Hepatocyte (in vitro differentiated cells): Measurements from ENCODE around the gene LY9.

Experiments used
- EZH2 ChIP-seq: fragments of 200-600 bp; sonication (generic); IDR thresholded peaks from 2 replicates; pipeline ENCODE4 v1.6.1; 2016; ENCODE audit warnings: antibody characterized with exemption, mild to moderate bottlenecking, borderline replicate concordance
- TF ChIP-seq, protein P1 (sequence below): fragments of 200-600 bp; sonication (generic); IDR thresholded peaks from 2 replicates; pipeline ENCODE4 v1.5.1; 2016; ENCODE audit warnings: antibody characterized with exemption, mild to moderate bottlenecking; ENCODE audit not compliant: poor library complexity

DNA sequence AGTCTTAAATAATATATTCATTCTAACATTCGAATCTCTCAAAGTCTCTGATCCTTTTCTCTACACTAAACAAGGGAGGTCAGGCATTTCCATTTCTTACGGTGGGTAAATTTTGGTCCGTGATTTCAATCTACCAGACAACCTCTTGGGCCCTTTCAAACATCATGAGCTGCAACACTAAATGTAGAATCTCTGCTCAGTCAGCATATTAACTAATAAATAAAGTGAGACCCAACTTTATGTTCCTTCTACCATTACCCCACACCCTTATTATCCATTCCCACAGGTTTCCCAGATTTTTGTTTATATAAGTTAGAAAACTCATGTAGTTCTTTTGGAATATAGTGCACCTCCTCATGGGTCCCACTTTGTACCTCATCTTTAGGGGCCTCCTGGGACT lies 32.0 kb upstream of the LY9 start:
- TF ChIP-seq, protein P1, sequence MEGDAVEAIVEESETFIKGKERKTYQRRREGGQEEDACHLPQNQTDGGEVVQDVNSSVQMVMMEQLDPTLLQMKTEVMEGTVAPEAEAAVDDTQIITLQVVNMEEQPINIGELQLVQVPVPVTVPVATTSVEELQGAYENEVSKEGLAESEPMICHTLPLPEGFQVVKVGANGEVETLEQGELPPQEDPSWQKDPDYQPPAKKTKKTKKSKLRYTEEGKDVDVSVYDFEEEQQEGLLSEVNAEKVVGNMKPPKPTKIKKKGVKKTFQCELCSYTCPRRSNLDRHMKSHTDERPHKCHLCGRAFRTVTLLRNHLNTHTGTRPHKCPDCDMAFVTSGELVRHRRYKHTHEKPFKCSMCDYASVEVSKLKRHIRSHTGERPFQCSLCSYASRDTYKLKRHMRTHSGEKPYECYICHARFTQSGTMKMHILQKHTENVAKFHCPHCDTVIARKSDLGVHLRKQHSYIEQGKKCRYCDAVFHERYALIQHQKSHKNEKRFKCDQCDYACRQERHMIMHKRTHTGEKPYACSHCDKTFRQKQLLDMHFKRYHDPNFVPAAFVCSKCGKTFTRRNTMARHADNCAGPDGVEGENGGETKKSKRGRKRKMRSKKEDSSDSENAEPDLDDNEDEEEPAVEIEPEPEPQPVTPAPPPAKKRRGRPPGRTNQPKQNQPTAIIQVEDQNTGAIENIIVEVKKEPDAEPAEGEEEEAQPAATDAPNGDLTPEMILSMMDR: no peak
- no peak for TF ChIP-seq EZH2
